ENCODE data around the gene TDP2. TPM values are rescaled to one million over a fixed set of nuclear protein-coding genes. Genes with fewer than 3 reads are reported as not detected.
"Not testable (repeated sequence)": the region's sequence is repeated elsewhere in the genome, so short reads cannot be mapped to it uniquely, and the experiment has no call there.

Gene TDP2
- total RNA-seq, 4 donors from 2014 or later, result 69.3 to 403 (median 279) TPM

DNA sequence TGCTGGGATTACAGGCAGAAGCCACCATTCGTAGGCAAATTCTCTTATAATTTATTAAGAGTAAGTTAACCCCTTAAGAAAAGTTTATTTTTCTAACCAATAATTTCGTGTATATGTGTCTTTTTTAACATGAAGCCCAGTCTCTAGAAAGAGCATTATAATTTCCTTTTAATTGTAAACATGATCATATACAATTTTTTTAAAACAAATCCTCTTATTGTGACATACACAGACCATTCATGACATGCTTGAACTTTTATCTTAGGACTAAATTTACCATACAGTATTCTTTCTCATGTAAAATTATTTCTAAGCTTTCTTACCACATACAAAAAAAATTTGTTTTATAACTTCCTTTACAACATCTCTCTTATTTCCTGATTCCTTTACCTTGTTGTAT, 6.9 kb upstream of the TDP2 start:
- peaks cover 0 to 2% (median under 1%) of the 10 kb centered on the region in 4 donors for H3K4me1 ChIP-seq

DNA sequence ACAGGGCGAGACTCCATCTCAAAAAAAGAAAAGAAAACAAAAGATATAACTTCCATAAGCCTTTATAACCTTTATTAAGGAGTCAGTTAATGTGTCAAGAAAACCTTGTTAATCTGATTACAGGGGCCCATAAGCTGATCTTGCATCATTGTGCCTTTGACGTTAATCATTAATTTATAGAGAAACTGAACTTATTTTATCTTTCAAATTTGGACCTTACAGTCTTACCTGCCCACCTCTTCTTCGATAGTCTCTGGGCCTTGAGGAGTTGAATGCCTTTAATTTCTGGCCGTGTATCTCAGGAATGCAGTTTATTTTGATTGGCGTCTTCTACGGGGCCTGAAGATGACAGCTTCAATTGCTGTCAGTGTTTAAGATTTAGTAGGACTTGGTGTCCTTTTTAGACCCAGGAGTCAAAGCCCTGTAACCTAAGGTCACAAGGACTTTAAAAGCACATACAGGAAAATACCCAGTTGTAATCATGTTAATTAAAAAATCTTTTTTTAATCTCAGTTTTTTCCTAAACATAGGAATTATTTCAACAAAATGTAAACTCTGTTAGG, 6.0 kb upstream of the TDP2 start:
- H3K4me1 ChIP-seq, result peaks cover 0 to 11% (median 3%) of the 10 kb centered on the region in 4 donors
- TF ChIP-seq, protein P1, sequence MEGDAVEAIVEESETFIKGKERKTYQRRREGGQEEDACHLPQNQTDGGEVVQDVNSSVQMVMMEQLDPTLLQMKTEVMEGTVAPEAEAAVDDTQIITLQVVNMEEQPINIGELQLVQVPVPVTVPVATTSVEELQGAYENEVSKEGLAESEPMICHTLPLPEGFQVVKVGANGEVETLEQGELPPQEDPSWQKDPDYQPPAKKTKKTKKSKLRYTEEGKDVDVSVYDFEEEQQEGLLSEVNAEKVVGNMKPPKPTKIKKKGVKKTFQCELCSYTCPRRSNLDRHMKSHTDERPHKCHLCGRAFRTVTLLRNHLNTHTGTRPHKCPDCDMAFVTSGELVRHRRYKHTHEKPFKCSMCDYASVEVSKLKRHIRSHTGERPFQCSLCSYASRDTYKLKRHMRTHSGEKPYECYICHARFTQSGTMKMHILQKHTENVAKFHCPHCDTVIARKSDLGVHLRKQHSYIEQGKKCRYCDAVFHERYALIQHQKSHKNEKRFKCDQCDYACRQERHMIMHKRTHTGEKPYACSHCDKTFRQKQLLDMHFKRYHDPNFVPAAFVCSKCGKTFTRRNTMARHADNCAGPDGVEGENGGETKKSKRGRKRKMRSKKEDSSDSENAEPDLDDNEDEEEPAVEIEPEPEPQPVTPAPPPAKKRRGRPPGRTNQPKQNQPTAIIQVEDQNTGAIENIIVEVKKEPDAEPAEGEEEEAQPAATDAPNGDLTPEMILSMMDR (IDR thresholded peaks at IDR 0.05), result no peak
- no peak for TF ChIP-seq POLR2A (IDR thresholded peaks at IDR 0.05)
- H3K36me3 ChIP-seq, result no peaks in the 10 kb centered on the region
- no peak overlapping the region for H3K27ac ChIP-seq
- H3K4me3 ChIP-seq, result no peak overlapping the region
- H3K27me3 ChIP-seq, result no peaks in the 10 kb centered on the region
- H3K9me3 ChIP-seq, result no peaks in the 10 kb centered on the region
- DNase-seq, result no peak

More for the DNA sequence above, 6.9 kb upstream of the TDP2 start:
- no peaks in the 10 kb centered on the region for H3K36me3 ChIP-seq
- H3K27me3 ChIP-seq, result no peaks in the 10 kb centered on the region
- DNase-seq, result no peak
- H3K9me3 ChIP-seq, result no peaks in the 10 kb centered on the region
- no peak overlapping the region for H3K4me3 ChIP-seq
- no peak overlapping the region for H3K27ac ChIP-seq
- TF ChIP-seq, protein P1 (IDR thresholded peaks at IDR 0.05), result no peak
- TF ChIP-seq POLR2A (IDR thresholded peaks at IDR 0.05), result no peak

DNA sequence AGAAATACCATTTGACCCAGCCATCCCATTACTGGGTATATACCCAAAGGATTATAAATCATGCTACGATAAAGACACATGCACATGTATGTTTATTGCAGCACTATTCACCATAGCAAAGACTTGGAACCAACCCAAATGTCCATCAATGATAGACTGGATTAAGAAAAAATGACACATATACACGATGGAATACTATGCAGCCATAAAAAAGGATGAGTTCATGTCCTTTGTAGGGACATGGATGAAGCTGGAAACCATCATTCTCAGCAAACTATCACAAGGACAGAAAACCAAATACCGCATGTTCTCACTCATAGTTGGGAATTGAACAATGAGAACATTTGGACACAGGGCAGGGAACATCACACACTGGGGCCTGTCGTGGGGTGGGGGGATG, 4.4 kb upstream of the TDP2 start:
- H3K4me1 ChIP-seq, result peaks cover 0 to 13% (median 4%) of the 10 kb centered on the region in 4 donors
- not testable (repeated sequence) for H3K27ac ChIP-seq, H3K27me3 ChIP-seq, H3K36me3 ChIP-seq, DNase-seq, H3K4me3 ChIP-seq, H3K9me3 ChIP-seq

DNA sequence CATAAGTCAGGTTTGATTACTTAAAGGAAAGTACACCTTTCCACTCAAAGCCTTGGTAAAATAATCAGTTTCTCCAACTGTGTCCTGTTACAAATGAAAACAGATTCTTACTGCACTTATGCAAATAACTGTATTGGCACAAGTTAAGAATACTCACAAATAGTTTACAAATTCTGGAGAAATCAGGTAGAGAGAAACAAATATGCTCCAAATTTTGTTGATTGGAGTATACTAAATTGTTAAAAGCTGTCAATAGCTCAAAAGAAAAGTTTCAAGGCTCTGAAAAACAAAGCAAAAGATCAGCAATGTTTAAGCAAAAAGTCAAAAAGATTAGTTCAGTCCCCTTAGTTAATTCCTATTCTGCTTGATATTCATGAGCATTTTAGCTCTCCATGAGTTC, 3.8 kb upstream of the TDP2 start:
- H3K4me3 ChIP-seq, DNase-seq, H3K36me3 ChIP-seq, H3K27ac ChIP-seq, H3K9me3 ChIP-seq, H3K27me3 ChIP-seq: not testable (repeated sequence)
- H3K4me1 ChIP-seq, result peaks cover 2 to 13% (median 5%) of the 10 kb centered on the region in 4 donors

DNA sequence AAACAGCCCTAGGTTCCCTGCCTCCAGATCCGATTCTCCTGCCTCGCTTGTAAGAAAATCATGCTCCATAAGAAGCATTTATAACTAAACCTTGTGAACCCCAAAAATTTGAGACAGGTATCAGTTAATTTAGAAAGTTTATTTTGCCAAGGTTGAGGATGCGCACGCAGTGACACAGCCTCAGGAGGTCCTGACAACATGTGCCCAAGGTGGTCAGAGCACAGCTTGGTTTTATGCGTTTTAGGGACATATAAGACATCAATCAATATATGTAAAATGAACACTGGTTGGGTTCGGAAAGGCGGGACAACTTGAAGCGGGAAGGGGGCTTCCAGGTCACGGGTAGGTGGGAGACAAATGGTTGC, 2.3 kb upstream of the TDP2 start:
- Histone ChIP-seq H3K4me3 (peak overlapping the region in 2 of 4 donors; percentile 12 to 90), H3K27me3 (no peaks in the 10 kb centered on the region), H3K9me3 (no peaks in the 10 kb centered on the region), H3K27ac (peak overlapping the region in 1 of 4 donors; percentile 98), H3K4me1 (peaks cover 2 to 22% (median 7%) of the 10 kb centered on the region in 4 donors), H3K36me3 (no peaks in the 10 kb centered on the region)
- TF ChIP-seq, protein P1 (IDR thresholded peaks at IDR 0.05), result no peak
- no peak for TF ChIP-seq POLR2A (IDR thresholded peaks at IDR 0.05)
- DNase-seq, result no peak

DNA sequence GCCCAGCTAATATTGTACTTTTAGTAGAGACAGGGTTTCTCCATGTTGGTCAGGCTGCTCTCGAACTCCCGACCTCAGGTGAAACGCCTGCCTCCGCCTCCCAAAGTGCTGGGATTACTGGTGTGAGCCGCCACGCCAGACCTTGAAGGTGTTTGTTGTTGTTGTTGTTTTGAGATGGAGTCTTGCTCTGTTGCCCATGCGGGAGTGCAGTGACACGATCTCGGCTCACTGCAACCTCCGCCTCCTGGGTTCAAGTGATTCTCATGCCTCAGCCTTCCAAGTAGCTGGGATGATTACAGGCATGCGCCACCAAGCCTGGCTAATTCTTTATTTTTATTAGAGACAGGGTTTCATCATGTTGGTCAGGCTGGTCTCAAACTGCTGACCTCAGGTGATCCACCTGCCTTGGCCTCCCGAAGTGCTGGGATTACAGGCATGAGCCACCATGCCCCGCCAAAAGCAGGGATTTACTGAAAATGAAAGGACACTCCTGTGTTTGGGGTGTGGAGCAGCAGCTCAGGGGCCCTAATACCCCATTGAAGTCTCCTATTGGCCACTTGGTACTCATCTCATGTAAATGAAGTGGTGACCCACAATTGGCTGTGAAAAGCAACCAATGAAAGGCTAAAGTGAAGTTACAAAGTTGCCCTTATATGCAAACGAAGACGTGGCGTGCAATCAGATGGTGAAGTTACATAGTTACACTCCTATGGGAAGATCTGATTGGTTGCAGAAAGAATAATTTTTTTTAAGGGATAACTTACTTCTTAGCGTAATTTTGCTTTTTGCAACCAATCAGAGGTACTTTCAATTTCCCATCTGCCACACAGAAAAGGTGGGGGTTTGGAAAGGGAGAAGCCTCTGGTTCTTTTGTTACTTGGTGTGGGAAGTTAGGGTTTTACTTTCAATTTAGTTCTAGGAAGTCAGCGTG, 1.6 kb upstream of the TDP2 start:
- H3K9me3 ChIP-seq, H3K27me3 ChIP-seq, H3K36me3 ChIP-seq, DNase-seq: not testable (repeated sequence)
- H3K27ac ChIP-seq, result peak overlapping the region in 3 of 4 donors; percentile 88 to 98 (median 92)
- H3K4me3 ChIP-seq, result peak overlapping the region in 2 of 4 donors; percentile 90 to 97
- H3K4me1 ChIP-seq, result peaks cover 2 to 22% (median 7%) of the 10 kb centered on the region in 4 donors

DNA sequence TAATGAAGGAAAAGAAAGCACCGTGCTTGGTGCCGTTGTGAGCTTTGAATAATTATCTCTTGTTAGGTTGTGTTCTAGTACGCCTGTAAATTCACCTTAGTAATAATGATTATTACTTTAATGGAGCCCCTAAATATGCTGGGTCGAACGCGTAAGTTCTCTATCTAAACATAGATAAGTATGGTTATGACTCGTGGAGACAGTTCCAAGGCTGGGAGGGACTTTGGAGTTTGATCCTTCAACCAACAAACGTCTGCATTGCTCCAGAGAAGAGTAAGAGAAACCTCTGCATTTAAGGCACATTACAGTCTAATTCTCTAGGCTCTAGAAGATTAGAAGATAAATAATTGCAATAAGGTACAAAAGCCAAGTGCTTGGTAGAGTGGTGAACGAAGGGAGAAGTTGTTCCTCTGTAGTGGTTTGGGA, 692 bp upstream of the TDP2 start:
- peak in 1 of 3 donors; percentile 80 for DNase-seq
- TF ChIP-seq POLR2A (IDR thresholded peaks at IDR 0.05), result no peak
- TF ChIP-seq, protein P1 (IDR thresholded peaks at IDR 0.05), result no peak
- Histone ChIP-seq H3K27ac (peak overlapping the region; percentile 88 to 98 (median 91)), H3K4me3 (peak overlapping the region; percentile 87 to 97 (median 90)), H3K36me3 (peaks cover 0 to 10% (median 0%) of the 10 kb centered on the region in 3 donors), H3K4me1 (peaks cover 2 to 22% (median 7%) of the 10 kb centered on the region in 4 donors), H3K27me3 (no peaks in the 10 kb centered on the region), H3K9me3 (no peaks in the 10 kb centered on the region)
